GM12878 (cell line): ENCODE data around the gene CD248. TPM values are rescaled to one million over a fixed set of nuclear protein-coding genes. Genes with fewer than 3 reads are reported as not detected.

ENCODE experiments used
- ATAC-seq: fragments of 200-7000 bp; cut with Tn5 transposase; 3 replicates; pipeline ENCODE4 v1.9.1; 2020; ENCODE audit warnings: mild to moderate bottlenecking, moderate library complexity
- BruUV-seq: library from RNA; stranded (reverse); fragments of 400-500 nt; replicated peaks from 2 replicates; lab custom pipeline; 2021; lab: Mats Ljungman, UMichigan
- CTCF ChIA-PET: fragments of 300-600 bp; sonication (Branson Sonifier 250); formaldehyde crosslinking; extraction: SDS; loops from one replicate; lab custom pipeline; 2021; ENCODE audit warnings: inconsistent platforms; lab: Yijun Ruan, JAX
- POLR2A ChIA-PET: fragments of 350-600 bp; formaldehyde crosslinking; extraction: SDS; loops from one replicate; lab custom pipeline; 2021; ENCODE audit warnings: inconsistent platforms; lab: Charles Lee
- RAD21 ChIA-PET: fragments of 300-600 bp; sonication (Branson Sonifier 250); formaldehyde crosslinking; loops from one replicate; lab custom pipeline; 2023; ENCODE audit warnings: antibody characterized with exemption; ENCODE audit not compliant: unreplicated experiment; lab: Charles Lee
- SMC1A ChIA-PET: fragments of 300-600 bp; sonication (Branson Sonifier 250); formaldehyde crosslinking; loops from one replicate; lab custom pipeline; 2023; ENCODE audit not compliant: unreplicated experiment, uncharacterized antibody; lab: Charles Lee
- DNase-seq: peaks from one replicate; pipeline ENCODE4 v3.0.0-alpha.2; 2011; ENCODE audit warnings: low read depth, low spot score
- FAIRE-seq: peaks from 3 replicates; lab custom pipeline; 2011; peaks lifted over from hg19 to GRCh38; lab: Jason Lieb, UNC
- H2AFZ ChIP-seq: 2 replicates; pipeline ENCODE4 v1.6.0; 2011; ENCODE audit warnings: low read depth, low read length, control low read depth; ENCODE audit not compliant: control insufficient read depth
- H3K27ac ChIP-seq: 2 replicates; pipeline ENCODE4 v1.5.1; 2011; ENCODE audit warnings: control low read depth; ENCODE audit not compliant: control insufficient read depth, insufficient read depth
- H3K27me3 ChIP-seq, 2 experiments: replicated peaks in 1 of 2; 2 replicates each; pipeline versions ENCODE4 v1.6.0 to v1.6.1; 2011; ENCODE audit warnings: low read length in 1 of 2; ENCODE audit not compliant: control insufficient read depth in 2 of 2, insufficient read depth in 2 of 2
- H3K36me3 ChIP-seq, 2 experiments: 2 replicates each; pipeline ENCODE4 v1.5.1; 2011; ENCODE audit warnings: low read length in 1 of 2; ENCODE audit not compliant: control insufficient read depth in 2 of 2, insufficient read depth in 2 of 2
- H3K4me1 ChIP-seq: 2 replicates; pipeline ENCODE4 v1.6.1; 2011; ENCODE audit warnings: mild to moderate bottlenecking, low read length, moderate library complexity, mixed read lengths; ENCODE audit not compliant: control insufficient read depth, insufficient read depth
- H3K4me2 ChIP-seq: 2 replicates; pipeline ENCODE4 v1.6.0; 2011; ENCODE audit warnings: control low read depth; ENCODE audit not compliant: control insufficient read depth, insufficient read depth
- H3K4me3 ChIP-seq: fragments of 200-600 bp; sonication (generic); 2 replicates; pipeline ENCODE4 v1.5.1; 2016
- H3K79me2 ChIP-seq: 2 replicates; pipeline ENCODE4 v1.6.0; 2011; ENCODE audit warnings: low read length; ENCODE audit not compliant: control insufficient read depth, insufficient read depth
- H3K9ac ChIP-seq: 2 replicates; pipeline ENCODE4 v1.8.0; 2011; ENCODE audit warnings: low read length, control low read depth, mixed read lengths; ENCODE audit not compliant: control insufficient read depth, insufficient read depth
- H3K9me3 ChIP-seq: replicated peaks from 3 replicates; pipeline ENCODE4 v1.5.1; 2011; ENCODE audit warnings: mild to moderate bottlenecking, low read length; ENCODE audit not compliant: control insufficient read depth, insufficient read depth
- H4K20me1 ChIP-seq: 2 replicates; pipeline ENCODE4 v1.6.0; 2011; ENCODE audit not compliant: control insufficient read depth, insufficient read depth
- ATF3 ChIP-seq: IDR thresholded peaks from 2 replicates; pipeline ENCODE4 v1.6.1; 2011; ENCODE audit warnings: low read depth, mild to moderate bottlenecking, low read length, moderate library complexity, borderline replicate concordance; ENCODE audit errors: extremely low read depth
- BMI1 ChIP-seq: fragments of 450-650 bp; IDR thresholded peaks from 2 replicates; pipeline ENCODE4 v1.6.1; 2016; ENCODE audit warnings: mild to moderate bottlenecking, moderate library complexity, borderline replicate concordance
- CTCF ChIP-seq, 3 experiments: IDR thresholded peaks in 2 of 3; conservative IDR thresholded peaks in 1 of 3; 2 replicates each; pipeline ENCODE4 v1.5.1; 2011; ENCODE audit warnings: low read depth in 3 of 3, low read length in 3 of 3, mild to moderate bottlenecking in 3 of 3, control low read depth in 2 of 3, moderate library complexity in 2 of 3, inconsistent platforms in 1 of 3, mixed read lengths in 1 of 3; ENCODE audit not compliant: control insufficient read depth in 2 of 3, insufficient read depth in 1 of 3; ENCODE audit errors: extremely low read depth in 1 of 3
- DPF2 ChIP-seq: fragments of 450-650 bp; IDR thresholded peaks from 2 replicates; pipeline ENCODE4 v1.6.1; 2017; ENCODE audit warnings: mild to moderate bottlenecking
- FOXK2 ChIP-seq: fragments of 450-650 bp; IDR thresholded peaks from 2 replicates; pipeline ENCODE4 v1.6.1; 2017; ENCODE audit warnings: mild to moderate bottlenecking, moderate library complexity
- NBN ChIP-seq: fragments of 450-650 bp; IDR thresholded peaks from 2 replicates; pipeline ENCODE4 v1.6.1; 2016
- SMARCA5 ChIP-seq: fragments of 450-650 bp; IDR thresholded peaks from 2 replicates; pipeline ENCODE4 v1.6.1; 2017; ENCODE audit warnings: mild to moderate bottlenecking
- TCF7 ChIP-seq: IDR thresholded peaks from 2 replicates; pipeline ENCODE4 v1.6.1; 2014; ENCODE audit warnings: antibody characterized with exemption, borderline replicate concordance
- USF2 ChIP-seq: IDR thresholded peaks from 2 replicates; pipeline ENCODE4 v1.6.1; 2011; ENCODE audit warnings: low read depth, low read length, improper control_type of control experiment, borderline replicate concordance
- YY1 ChIP-seq: IDR thresholded peaks from 2 replicates; pipeline ENCODE4 v1.6.1; 2011; ENCODE audit warnings: low read depth, mild to moderate bottlenecking, low read length
- ZSCAN29 ChIP-seq: fragments of 450-650 bp; IDR thresholded peaks from 2 replicates; pipeline ENCODE4 v1.6.1; 2017; ENCODE audit warnings: mild to moderate bottlenecking, moderate library complexity
- WGBS: methylation state at CpG from one replicate; pipeline ENCODE4 v1.1.6; 2016; ENCODE audit warnings: low lambda C conversion rate; ENCODE audit not compliant: insufficient replicate concordance, insufficient coverage; ENCODE audit errors: missing lambda C conversion rate; 5-methylcytosine and 5-hydroxymethylcytosine counted together
- in situ Hi-C: fragments of 300-500 bp; cut with MboI; formaldehyde crosslinking; loops from 9 replicates; pipeline ENCODE4 v1.14.3; 2018; ENCODE audit warnings: mixed read lengths
- intact Hi-C: fragments of 100-400 bp; cut with micrococcal nuclease; formaldehyde crosslinking; loops from one replicate; pipeline ENCODE4 v1.14.2; 2022; ENCODE audit not compliant: unreplicated experiment
- polyA plus RNA-seq, 11 experiments: library from polyadenylated mRNA; depleted of rRNA in 4 of 11; unstranded in 6 of 11; stranded (reverse) in 5 of 11; fragments of >200 nt; fragmentation: Nextera tagmentation in 4 of 11; fragmentation: Illumina TruSeq in 1 of 11; extraction: Ambion mirVana in 4 of 11; extraction: Trizol in 1 of 11; gene quantifications; 1 replicate in 1 of 11; 2 replicates in 10 of 11; pipeline versions ENCODE4 v1.2.1 to v1.2.3, GENCODE V29; 2011 to 2016; ENCODE audit warnings: inconsistent platforms in 2 of 11, missing spikeins in 2 of 11, low read depth in 1 of 11
- total RNA-seq, 4 experiments: library from RNA; depleted of rRNA in 3 of 4; stranded (reverse); fragments of >200 nt in 3 of 4; fragmentation: Illumina TruSeq in 1 of 4; extraction: Trizol in 1 of 4; gene quantifications; 2 replicates each; pipeline versions ENCODE4 v1.2.1 to v1.2.3, GENCODE V29; 2013 to 2021

The CD248 gene
- total and polyA plus RNA-seq, 10 of the 15 experiments (the other 5 are each of a cell fraction or from before 2014, with no cell fraction given): 0.10 to 0.21 (median 0.20) TPM; not detected in 7

GRCh38 chr11:66365711-66366619, 49.1 kb upstream of the CD248 start:
- Histone ChIP-seq H2AFZ (no peak overlapping the region), H3K9ac (no peak overlapping the region), H3K79me2 (no peaks in the 10 kb centered on the region; the same call in 1 of the 2 replicates), H4K20me1 (no peaks in the 10 kb centered on the region), H3K27me3 (no peaks in the 10 kb centered on the region), H3K27ac (no peak overlapping the region), H3K4me1 (no peaks in the 10 kb centered on the region; the same call in 1 of the 2 replicates), H3K4me2 (no peak overlapping the region), H3K4me3 (no peak overlapping the region), H3K9me3 (no peaks in the 10 kb centered on the region), H3K36me3 (peaks cover 0 to 2% of the 10 kb centered on the region in 2 experiments; a peak in 2 of 4 replicates)
- in situ Hi-C loops: no loop called here
- SMC1A ChIA-PET: interaction anchor here (1.2 to 2.8 kb wide), 2 partner anchors 23 to 24 kb away, joined by 3 to 9 read pairs; no protein-coding TSS in a partner anchor
- BruUV-seq: no TSS peak
- intact Hi-C loops: no loop called here
- no peak for FAIRE-seq
- WGBS: 67% methylated on average over 14 of the region's 14 CpGs
- no peak for TF ChIP-seq NBN
- ATAC-seq: no peak
- RAD21 ChIA-PET: interaction anchor here (1.1 kb wide), 1 partner anchor 54 kb away, joined by 5 read pairs; no protein-coding TSS in a partner anchor
- DNase-seq: no peak
- CTCF ChIA-PET: interaction anchor here (1.2 to 5.9 kb wide), 7 partner anchors 11 to 53 kb away, joined by 3 to 91 read pairs (median 12); partner anchors contain the start of gene BRMS1
- POLR2A ChIA-PET: no interaction called here

- no peak for FAIRE-seq
- Histone ChIP-seq H3K27ac (no peak overlapping the region), H3K27me3 (no peaks in the 10 kb centered on the region), H3K4me2 (no peak overlapping the region), H3K36me3 (peaks cover 0 to 2% of the 10 kb centered on the region in 2 experiments; a peak in 2 of 4 replicates), H3K79me2 (no peaks in the 10 kb centered on the region), H3K4me1 (no peaks in the 10 kb centered on the region; the same call in 1 of the 2 replicates), H3K9ac (no peak overlapping the region), H3K4me3 (no peak overlapping the region), H4K20me1 (no peaks in the 10 kb centered on the region), H2AFZ (no peak overlapping the region), H3K9me3 (no peaks in the 10 kb centered on the region)
- WGBS: 78% methylated on average over 6 of the region's 6 CpGs
- ChIA-PET POLR2A (no interaction called here), SMC1A (interaction anchor here (0.5 to 2.8 kb wide), 2 partner anchors 24 to 118 kb away, joined by 3 to 9 read pairs; no protein-coding TSS in a partner anchor), CTCF (interaction anchor here (0.6 to 5.9 kb wide), 6 partner anchors 12 to 31 kb away, joined by 3 to 91 read pairs (median 12); partner anchors contain the start of gene BRMS1), RAD21 (interaction anchor here (1.5 kb wide), 1 partner anchor 24 kb away, joined by 3 read pairs; no protein-coding TSS in a partner anchor)
- BruUV-seq: no TSS peak
- DNase-seq: no peak
- in situ Hi-C loops (no loop called here), intact Hi-C loops (no loop called here)
- no peak for ATAC-seq
- TF ChIP-seq TCF7 (no peak), USF2 (no peak), FOXK2 (no peak), ATF3 (no peak), BMI1 (no peak), ZSCAN29 (no peak), CTCF (IDR thresholded peaks at IDR 0.05 in 2 of 3, conservative IDR thresholded peaks at IDR 0.05 in 1 of 3; ENCODE audit: control insufficient read depth in 2 of 3, extremely low read depth in 1 of 3, insufficient read depth in 1 of 3, low read depth in 3 of 3, low read length in 3 of 3) (no peak), SMARCA5 (no peak), DPF2 (no peak), YY1 (no peak)
Observed at GRCh38 chr11:66365166-66365565, 48.3 kb upstream of the CD248 start.
